Body of pancreas (tissue), 4 donors: ENCODE measurements around the gene IL2RA. TPM values are rescaled to one million over a fixed set of nuclear protein-coding genes. Genes with fewer than 3 reads are reported as not detected.

ENCODE experiments used
- ATAC-seq: fragments of 150-250 bp; one replicate; pipeline ENCODE4 v1.9.1; 2016
- DNase-seq, 4 donors: peaks; one replicate each; pipeline ENCODE4 v3.0.0-alpha.2; 2019
- H3K27ac ChIP-seq, 4 donors: fragments of 200-600 bp; sonication (generic); 1 replicate in 3 of 4; 2 replicates in 1 of 4; pipeline versions ENCODE4 v1.5.1 to v1.6.1; 2016 to 2019; ENCODE audit warnings: mild to moderate bottlenecking in 1 of 4, mixed read lengths in 1 of 4, moderate library complexity in 1 of 4
- H3K27me3 ChIP-seq, 2 donors: fragments of 200-600 bp; sonication (generic); one replicate each; pipeline ENCODE4 v1.6.0; 2016; ENCODE audit warnings: mild to moderate bottlenecking in 1 of 2
- H3K36me3 ChIP-seq, 2 donors: fragments of 200-600 bp; sonication (generic); replicated peaks in 1 of 2; 2 replicates each; pipeline ENCODE4 v1.5.1; 2016; ENCODE audit warnings: low read depth in 2 of 2; ENCODE audit not compliant: insufficient read depth in 1 of 2
- H3K4me1 ChIP-seq: fragments of 200-600 bp; sonication (generic); one replicate; pipeline ENCODE4 v1.6.0; 2016
- H3K4me3 ChIP-seq, 2 donors: fragments of 200-600 bp; sonication (generic); 1 replicate in 1 of 2; 2 replicates in 1 of 2; pipeline ENCODE4 v1.5.1; 2016 to 2019
- H3K9me3 ChIP-seq, 3 donors: fragments of 200-600 bp; sonication (generic); 1 replicate in 2 of 3; 2 replicates in 1 of 3; pipeline ENCODE4 v1.5.1; 2016
- CTCF ChIP-seq, 7 experiments: fragments of 450-650 bp in 4 of 7; fragments of 200-600 bp in 3 of 7; sonication (generic) in 3 of 7; IDR thresholded peaks; one replicate each; pipeline ENCODE4 v1.5.1; 2016 to 2019; ENCODE audit warnings: antibody characterized with exemption in 7 of 7
- POLR2A ChIP-seq, 3 donors: fragments of 450-650 bp; IDR thresholded peaks; one replicate each; pipeline ENCODE4 v1.6.1; 2016; ENCODE audit warnings: antibody characterized with exemption in 3 of 3, mild to moderate bottlenecking in 2 of 3
- WGBS, 2 donors: methylation state at CpG; one replicate each; pipeline ENCODE4 v1.1.5; 2017; 5-methylcytosine and 5-hydroxymethylcytosine counted together
- intact Hi-C: fragments of 100-400 bp; cut with DNase I; formaldehyde crosslinking; loops from one replicate; pipeline ENCODE4 v1.15.1; 2023
- total RNA-seq, 2 donors: library from RNA; depleted of rRNA; stranded (reverse); fragments of >200 nt; gene quantifications; one replicate each; pipeline ENCODE4 v1.1.0, GENCODE V29; 2016

The IL2RA gene
- total RNA-seq, 2 donors from 2014 or later, result 0.52 to 0.99 TPM

GRCh38 chr10:5992398-5992797, 69.8 kb downstream of the IL2RA start:
- Histone ChIP-seq H3K27ac (no peak overlapping the region), H3K36me3 (no peaks in the 10 kb centered on the region), H3K4me1 (no peaks in the 10 kb centered on the region), H3K4me3 (no peak overlapping the region), H3K9me3 (no peaks in the 10 kb centered on the region), H3K27me3 (no peaks in the 10 kb centered on the region)
- WGBS, 2 donors, result 89 to 93% methylated on average over 1 of the region's 1 CpG
- intact Hi-C loops, result no loop called here
- no peak for ATAC-seq
- TF ChIP-seq CTCF (IDR thresholded peaks at IDR 0.05) (no peak), POLR2A (IDR thresholded peaks at IDR 0.05) (no peak)
- no peak for DNase-seq

DNA sequence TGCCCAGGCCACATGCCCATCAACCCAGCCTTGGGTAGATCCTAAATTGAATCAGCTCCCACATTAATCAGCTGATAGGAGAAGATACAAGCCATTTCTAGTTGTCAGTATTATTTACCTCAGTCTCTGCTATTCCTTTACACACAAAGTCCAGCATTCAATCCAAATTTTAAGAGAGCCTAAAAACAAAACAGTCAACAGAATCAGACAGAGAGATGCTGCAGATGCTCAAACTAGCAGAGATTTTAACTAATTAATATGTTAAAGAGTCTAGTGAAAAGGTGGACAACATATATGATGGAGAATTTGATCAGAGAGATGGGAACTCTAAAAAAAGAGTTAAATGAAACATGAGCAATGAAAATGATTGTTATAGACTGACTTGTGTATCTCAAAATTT, 70.5 kb downstream of the IL2RA start:
- no peak for TF ChIP-seq CTCF (IDR thresholded peaks at IDR 0.05)
- no peak for TF ChIP-seq POLR2A (IDR thresholded peaks at IDR 0.05)
- no peak for ATAC-seq
- H3K27ac ChIP-seq, result no peak overlapping the region
- H3K27me3 ChIP-seq, result no peaks in the 10 kb centered on the region
- H3K9me3 ChIP-seq, result no peaks in the 10 kb centered on the region
- H3K4me3 ChIP-seq, result no peak overlapping the region
- H3K4me1 ChIP-seq, result no peaks in the 10 kb centered on the region
- intact Hi-C loops, result no loop called here
- H3K36me3 ChIP-seq, result no peaks in the 10 kb centered on the region
- no peak for DNase-seq

DNA sequence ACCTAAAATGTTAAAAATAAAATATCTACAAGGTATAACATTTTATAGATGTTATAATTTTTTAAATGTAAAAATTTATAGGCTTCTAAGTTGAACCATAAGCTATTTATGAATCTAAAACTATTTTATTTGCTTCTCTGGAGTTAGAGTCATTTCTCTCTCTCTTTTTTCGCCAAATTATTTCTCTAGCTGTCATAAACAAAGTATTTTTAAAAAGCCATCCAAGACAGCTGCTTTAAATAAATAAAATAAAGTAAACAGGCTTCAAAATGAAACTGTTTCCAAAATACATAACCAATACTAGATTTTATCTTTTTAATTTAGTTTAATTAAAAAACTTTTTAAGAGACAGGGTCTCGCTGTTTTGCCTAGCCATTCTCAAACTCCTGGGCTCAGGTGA, 72.4 kb downstream of the IL2RA start:
- no peaks in the 10 kb centered on the region for H3K4me1 ChIP-seq
- no peak overlapping the region for H3K27ac ChIP-seq
- ATAC-seq, result no peak
- H3K9me3 ChIP-seq, result no peaks in the 10 kb centered on the region
- no peaks in the 10 kb centered on the region for H3K27me3 ChIP-seq
- no peak for TF ChIP-seq POLR2A (IDR thresholded peaks at IDR 0.05)
- TF ChIP-seq CTCF (IDR thresholded peaks at IDR 0.05), result no peak
- intact Hi-C loops, result no loop called here
- no peak for DNase-seq
- H3K36me3 ChIP-seq, result no peaks in the 10 kb centered on the region
- no peak overlapping the region for H3K4me3 ChIP-seq
- 81 to 84% methylated on average over 2 of the region's 2 CpGs for WGBS, 2 donors

- Histone ChIP-seq H3K4me1 (no peaks in the 10 kb centered on the region), H3K27ac (no peak overlapping the region), H3K4me3 (no peak overlapping the region), H3K36me3 (no peaks in the 10 kb centered on the region), H3K27me3 (no peaks in the 10 kb centered on the region), H3K9me3 (no peaks in the 10 kb centered on the region)
- TF ChIP-seq CTCF (IDR thresholded peaks at IDR 0.05), result no peak
- TF ChIP-seq POLR2A (IDR thresholded peaks at IDR 0.05), result no peak
- intact Hi-C loops, result no loop called here
- DNase-seq, result no peak
- 89% methylated on average over 10 of the region's 10 CpGs for WGBS, 2 donors
- ATAC-seq, result no peak
Measured at GRCh38 chr10:5988336-5988920, 73.7 kb downstream of the IL2RA start.

DNA sequence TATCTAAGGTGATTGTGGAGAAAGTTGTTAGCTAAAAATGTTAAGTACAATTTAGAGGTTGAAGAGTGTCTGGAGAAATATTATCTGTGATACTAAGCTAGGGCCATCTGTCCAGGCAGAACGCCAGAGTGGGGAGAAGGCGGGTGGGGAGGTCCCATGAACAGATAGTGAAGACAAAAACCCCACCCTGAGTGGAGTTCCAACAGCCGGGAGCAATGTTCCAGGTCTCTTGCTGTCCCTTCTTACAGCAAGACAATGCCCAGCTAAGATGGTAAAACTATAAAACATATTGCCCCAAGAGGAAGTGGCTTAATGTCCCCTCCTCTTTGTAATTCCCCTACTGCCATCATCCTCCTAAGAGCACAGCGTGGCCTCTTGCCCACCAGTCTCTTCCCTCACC, 74.4 kb downstream of the IL2RA start:
- TF ChIP-seq POLR2A (IDR thresholded peaks at IDR 0.05) (no peak), CTCF (IDR thresholded peaks at IDR 0.05) (no peak)

More for the DNA sequence above, 74.4 kb downstream of the IL2RA start:
- WGBS, 2 donors, result 69 to 70% methylated on average over 4 of the region's 4 CpGs
- Histone ChIP-seq H3K27me3 (no peaks in the 10 kb centered on the region), H3K4me3 (no peak overlapping the region), H3K36me3 (no peaks in the 10 kb centered on the region), H3K4me1 (no peaks in the 10 kb centered on the region), H3K9me3 (no peaks in the 10 kb centered on the region), H3K27ac (no peak overlapping the region)
- ATAC-seq, result no peak
- DNase-seq, result no peak
- intact Hi-C loops, result no loop called here
